OCI-LY3 (cell line): ENCODE results near the gene PNLIP.

Source experiments
- H2AFZ ChIP-seq: fragments of 200-600, 300-600 bp; shearing (Covaris generic); 2 replicates; pipeline ENCODE4 v1.6.0; 2014; ENCODE audit warnings: antibody characterized with exemption, low read depth, low read length
- H3K27ac ChIP-seq: fragments of 200-600, 300-600 bp; sonication (generic); 2 replicates; pipeline ENCODE4 v1.5.1; 2014; ENCODE audit warnings: mild to moderate bottlenecking, low read length, moderate library complexity, mixed read lengths
- H3K27me3 ChIP-seq: fragments of 200-600, 300-600 bp; sonication (generic); 2 replicates; pipeline ENCODE4 v1.6.1; 2014; ENCODE audit warnings: low read depth, low read length, mixed read lengths
- H3K36me3 ChIP-seq: fragments of 200-600, 300-600 bp; sonication (generic); replicated peaks from 2 replicates; pipeline ENCODE3; 2014; ENCODE audit warnings: low read depth, low read length, mixed read lengths
- H3K4me1 ChIP-seq: fragments of 300-600, 200-600 bp; sonication (generic); 2 replicates; pipeline ENCODE4 v1.6.1; 2014; ENCODE audit warnings: low read length, mixed read lengths
- H3K4me2 ChIP-seq: fragments of 200-600, 300-600 bp; sonication (generic); 2 replicates; pipeline ENCODE4 v1.6.1; 2014; ENCODE audit warnings: low read length, mixed read lengths
- H3K4me3 ChIP-seq: fragments of 300-600, 200-600 bp; sonication (generic); 2 replicates; pipeline ENCODE4 v1.5.1; 2014; ENCODE audit warnings: antibody characterized with exemption, mild to moderate bottlenecking, low read length, moderate library complexity
- H3K79me2 ChIP-seq: fragments of 300-600, 200-600 bp; shearing (Covaris generic); 2 replicates; pipeline ENCODE4 v1.6.1; 2014; ENCODE audit warnings: mild to moderate bottlenecking, low read length, mixed read lengths
- H3K9ac ChIP-seq: fragments of 300-600, 200-600 bp; shearing (Covaris generic); 2 replicates; pipeline ENCODE4 v1.6.0; 2014; ENCODE audit warnings: mild to moderate bottlenecking, low read length, moderate library complexity
- H3K9me3 ChIP-seq: fragments of 200-600, 300-600 bp; shearing (Covaris generic); 2 replicates; pipeline ENCODE4 v1.6.1; 2014; ENCODE audit warnings: low read length, mixed read lengths; ENCODE audit not compliant: insufficient read depth
- H4K20me1 ChIP-seq: fragments of 200-600, 300-600 bp; sonication (generic); 2 replicates; pipeline ENCODE4 v1.6.1; 2016; ENCODE audit warnings: low read length, mixed read lengths; ENCODE audit not compliant: insufficient read depth
- EZH2phosphoT487 ChIP-seq: fragments of 200-600 bp; shearing (Covaris generic); IDR thresholded peaks from 2 replicates; pipeline ENCODE4 v1.6.1; 2018; ENCODE audit warnings: antibody characterized with exemption, mixed run types, low read depth
- TF ChIP-seq, protein P1 (sequence below): fragments of 200-600, 300-600 bp; sonication (generic); IDR thresholded peaks from 2 replicates; pipeline ENCODE4 v1.5.1; 2014; ENCODE audit warnings: antibody characterized with exemption, low read length, low read depth

Gene PNLIP

DNA sequence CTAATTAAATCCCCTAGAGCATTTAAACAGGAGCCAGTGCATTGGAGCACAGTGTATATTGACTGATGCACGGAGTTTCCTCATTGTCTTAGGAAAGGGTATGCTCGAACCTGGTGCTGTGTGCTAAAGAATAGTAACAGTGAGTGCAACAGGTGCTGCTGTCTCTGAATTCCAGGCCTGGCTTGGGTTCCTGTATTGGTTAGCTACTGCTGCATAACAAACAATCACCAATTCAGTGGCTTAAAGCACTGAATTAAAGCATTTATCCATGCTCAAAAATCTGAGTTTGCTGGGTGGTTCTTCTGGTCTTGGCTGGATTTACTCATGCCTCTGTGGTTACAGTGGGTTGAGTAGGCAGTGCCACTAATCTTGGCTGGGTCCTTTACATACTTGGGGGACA lies 43.3 kb downstream of the PNLIP start:
- Histone ChIP-seq H3K9me3 (no peaks in the 10 kb centered on the region), H3K9ac (no peak overlapping the region), H3K4me1 (no peaks in the 10 kb centered on the region), H3K27me3 (no peaks in the 10 kb centered on the region), H4K20me1 (no peaks in the 10 kb centered on the region), H3K79me2 (no peaks in the 10 kb centered on the region), H3K36me3 (no peaks in the 10 kb centered on the region), H3K27ac (no peak overlapping the region), H3K4me2 (no peak overlapping the region), H2AFZ (no peak overlapping the region), H3K4me3 (no peak overlapping the region)
- no peak for TF ChIP-seq EZH2phosphoT487
- TF ChIP-seq, protein P1, sequence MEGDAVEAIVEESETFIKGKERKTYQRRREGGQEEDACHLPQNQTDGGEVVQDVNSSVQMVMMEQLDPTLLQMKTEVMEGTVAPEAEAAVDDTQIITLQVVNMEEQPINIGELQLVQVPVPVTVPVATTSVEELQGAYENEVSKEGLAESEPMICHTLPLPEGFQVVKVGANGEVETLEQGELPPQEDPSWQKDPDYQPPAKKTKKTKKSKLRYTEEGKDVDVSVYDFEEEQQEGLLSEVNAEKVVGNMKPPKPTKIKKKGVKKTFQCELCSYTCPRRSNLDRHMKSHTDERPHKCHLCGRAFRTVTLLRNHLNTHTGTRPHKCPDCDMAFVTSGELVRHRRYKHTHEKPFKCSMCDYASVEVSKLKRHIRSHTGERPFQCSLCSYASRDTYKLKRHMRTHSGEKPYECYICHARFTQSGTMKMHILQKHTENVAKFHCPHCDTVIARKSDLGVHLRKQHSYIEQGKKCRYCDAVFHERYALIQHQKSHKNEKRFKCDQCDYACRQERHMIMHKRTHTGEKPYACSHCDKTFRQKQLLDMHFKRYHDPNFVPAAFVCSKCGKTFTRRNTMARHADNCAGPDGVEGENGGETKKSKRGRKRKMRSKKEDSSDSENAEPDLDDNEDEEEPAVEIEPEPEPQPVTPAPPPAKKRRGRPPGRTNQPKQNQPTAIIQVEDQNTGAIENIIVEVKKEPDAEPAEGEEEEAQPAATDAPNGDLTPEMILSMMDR, result no peak

GRCh38 chr10:116589926-116590325 lies 44.2 kb downstream of the PNLIP start:
- Histone ChIP-seq H3K79me2 (no peaks in the 10 kb centered on the region), H3K27me3 (no peaks in the 10 kb centered on the region), H3K4me3 (no peak overlapping the region), H3K4me2 (no peak overlapping the region), H3K27ac (no peak overlapping the region), H2AFZ (no peak overlapping the region), H3K4me1 (no peaks in the 10 kb centered on the region), H3K36me3 (no peaks in the 10 kb centered on the region), H3K9me3 (no peaks in the 10 kb centered on the region), H3K9ac (no peak overlapping the region), H4K20me1 (no peaks in the 10 kb centered on the region)
- no peak for TF ChIP-seq EZH2phosphoT487
- TF ChIP-seq, protein P1, result no peak

DNA sequence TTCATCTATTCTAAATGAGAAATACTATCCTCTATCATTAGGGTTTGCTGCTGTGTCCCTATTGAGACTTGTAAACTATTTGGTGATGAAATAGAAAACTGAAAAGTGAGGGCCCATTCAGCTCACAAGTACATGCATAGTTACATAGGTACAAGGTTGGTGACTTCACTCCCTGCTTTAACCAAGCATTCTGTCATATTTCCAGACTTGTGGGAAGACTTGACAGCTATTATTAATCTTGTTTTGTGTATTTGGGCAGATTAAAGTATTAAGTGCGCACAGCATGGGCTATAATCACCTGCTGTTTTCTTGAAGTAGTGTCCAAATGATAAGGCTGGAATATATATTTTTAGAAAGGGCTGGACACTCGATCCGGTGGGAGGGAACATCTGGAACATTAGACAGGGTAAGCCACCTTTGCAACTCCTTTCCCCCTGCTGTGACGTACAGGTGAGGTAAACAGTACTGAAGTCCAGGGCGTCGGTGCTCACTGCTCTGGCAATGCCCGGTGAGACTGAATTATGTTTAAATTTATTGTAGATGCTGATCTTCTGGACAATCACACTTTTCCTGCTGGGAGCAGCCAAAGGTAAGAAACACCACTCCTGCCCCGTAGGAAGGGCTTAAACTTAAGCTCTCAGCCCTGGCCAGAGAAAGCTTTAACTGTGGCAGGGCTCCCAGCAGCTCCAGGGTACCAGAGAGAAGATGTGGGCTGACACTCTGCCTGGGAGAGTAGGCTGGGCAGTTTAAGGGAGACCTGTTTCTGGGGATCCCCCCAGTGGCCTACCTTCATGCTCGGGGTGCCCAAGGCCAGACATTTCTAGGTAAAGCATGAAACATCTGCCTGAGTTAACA lies 45.1 kb downstream of the PNLIP start, which contains the start of gene PNLIPRP1:
Gene PNLIPRP1 (plus strand): TSS at position 370 of the 855 bp plus-strand sequence. CDS start 171 bp downstream, at position 541.
- Histone ChIP-seq H3K4me3 (no peak within 1 kb of the TSS), H3K27me3 (no peaks in the 10 kb centered on the region), H3K9ac (no peak within 1 kb of the TSS), H3K4me2 (no peak within 1 kb of the TSS), H3K79me2 (no peaks in the 10 kb centered on the region), H4K20me1 (no peaks in the 10 kb centered on the region), H3K9me3 (no peaks in the 10 kb centered on the region), H3K4me1 (no peaks in the 10 kb centered on the region), H3K36me3 (no peaks in the 10 kb centered on the region), H3K27ac (no peak within 1 kb of the TSS), H2AFZ (no peak within 1 kb of the TSS)
- TF ChIP-seq, protein P1, result no peak
- TF ChIP-seq EZH2phosphoT487, result no peak

GRCh38 chr10:116593139-116593740 lies 47.5 kb downstream of the PNLIP start:
- Histone ChIP-seq H2AFZ (no peak overlapping the region), H3K79me2 (no peaks in the 10 kb centered on the region), H3K36me3 (no peaks in the 10 kb centered on the region), H3K4me1 (no peaks in the 10 kb centered on the region), H3K4me2 (no peak overlapping the region), H3K4me3 (no peak overlapping the region), H3K27ac (no peak overlapping the region), H4K20me1 (no peaks in the 10 kb centered on the region), H3K9ac (no peak overlapping the region), H3K9me3 (no peaks in the 10 kb centered on the region), H3K27me3 (no peaks in the 10 kb centered on the region)
- TF ChIP-seq, protein P1, result no peak
- no peak for TF ChIP-seq EZH2phosphoT487
